ENCODE measurements around the gene PPP6R1.
"Not testable (repeated sequence)": the region's sequence is repeated elsewhere in the genome, so short reads cannot be mapped to it uniquely, and the experiment has no call there.

PPP6R1 gene

DNA sequence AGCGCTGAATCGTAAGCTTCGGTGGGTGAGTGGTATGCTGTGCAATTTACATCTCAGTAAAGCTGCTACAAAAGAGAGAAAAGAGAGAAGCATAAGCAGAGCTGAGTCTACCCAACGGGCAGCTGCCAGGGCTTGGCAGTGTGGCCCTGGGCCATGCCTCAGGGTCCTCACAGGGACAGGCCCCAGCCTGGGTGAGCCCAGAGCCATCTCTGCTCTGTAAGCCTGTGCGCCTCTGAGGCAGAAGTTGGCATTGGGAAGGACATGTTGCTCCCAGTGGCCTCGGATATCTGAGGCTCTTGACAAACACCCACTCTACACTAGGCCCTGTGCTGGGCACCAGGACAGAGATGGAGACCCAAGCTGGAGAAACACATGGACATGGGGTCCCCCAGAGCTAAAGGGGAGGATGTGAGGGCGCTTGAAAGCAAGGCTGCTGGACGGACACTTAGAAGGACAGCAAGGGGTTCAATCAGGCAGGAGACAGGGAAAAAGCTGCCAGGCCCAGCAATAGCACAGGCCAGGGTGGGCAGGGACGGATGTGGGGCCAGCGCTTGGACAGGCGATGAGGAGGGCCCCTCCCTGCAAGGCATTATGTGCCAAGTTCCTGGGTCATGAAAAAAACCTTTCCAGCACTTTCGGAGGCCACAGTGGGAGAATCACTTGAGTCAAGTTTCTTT lies 14.7 kb downstream of the PPP6R1 start:
- no peak for DNase-seq

DNA sequence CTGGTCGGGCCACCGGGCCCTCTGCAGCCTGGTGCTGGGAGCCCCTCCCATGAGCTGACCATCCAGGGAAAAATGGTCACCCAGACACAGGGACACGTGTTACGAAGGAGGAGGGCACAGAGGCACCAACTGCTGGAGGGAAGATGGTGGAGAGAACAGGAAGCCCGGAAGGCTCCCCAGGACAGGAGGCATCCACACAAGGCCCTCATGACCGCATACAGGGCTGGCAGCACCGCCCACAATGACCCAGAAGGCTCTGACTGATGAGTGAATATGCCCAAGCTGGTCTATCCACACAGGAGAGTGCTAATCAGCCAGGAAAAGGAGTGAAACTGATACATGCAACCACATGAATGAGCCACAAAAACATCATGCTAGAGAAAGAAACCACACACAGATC lies 16.3 kb downstream of the PPP6R1 start:
- no peak for DNase-seq

DNA sequence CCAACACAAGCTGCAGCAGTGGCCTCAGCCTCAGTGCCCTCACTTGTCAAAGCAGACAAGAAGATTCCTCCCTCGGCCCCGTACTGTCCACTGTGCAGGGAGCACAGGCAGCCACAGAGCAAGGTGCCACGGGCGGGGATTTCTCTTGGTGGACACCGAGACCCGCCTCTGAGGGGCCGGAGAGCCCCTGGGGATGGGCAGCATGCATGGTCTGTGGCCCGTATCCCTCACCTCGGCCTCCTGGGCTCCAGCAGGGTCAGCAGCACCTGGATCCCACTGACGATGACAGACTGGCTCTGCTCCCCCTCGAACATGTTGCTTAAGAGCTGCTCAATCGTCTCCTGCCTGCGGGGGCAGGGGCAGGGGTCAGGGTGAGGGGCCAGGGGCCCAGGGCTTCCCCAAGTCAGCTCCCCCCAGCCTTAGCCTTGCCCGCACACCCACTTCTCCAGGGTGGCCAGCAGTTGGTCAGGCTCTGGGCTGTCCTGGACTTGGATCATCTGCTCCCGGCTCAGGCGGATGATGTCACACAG lies 16.8 kb downstream of the PPP6R1 start:
- no peak for DNase-seq

DNA sequence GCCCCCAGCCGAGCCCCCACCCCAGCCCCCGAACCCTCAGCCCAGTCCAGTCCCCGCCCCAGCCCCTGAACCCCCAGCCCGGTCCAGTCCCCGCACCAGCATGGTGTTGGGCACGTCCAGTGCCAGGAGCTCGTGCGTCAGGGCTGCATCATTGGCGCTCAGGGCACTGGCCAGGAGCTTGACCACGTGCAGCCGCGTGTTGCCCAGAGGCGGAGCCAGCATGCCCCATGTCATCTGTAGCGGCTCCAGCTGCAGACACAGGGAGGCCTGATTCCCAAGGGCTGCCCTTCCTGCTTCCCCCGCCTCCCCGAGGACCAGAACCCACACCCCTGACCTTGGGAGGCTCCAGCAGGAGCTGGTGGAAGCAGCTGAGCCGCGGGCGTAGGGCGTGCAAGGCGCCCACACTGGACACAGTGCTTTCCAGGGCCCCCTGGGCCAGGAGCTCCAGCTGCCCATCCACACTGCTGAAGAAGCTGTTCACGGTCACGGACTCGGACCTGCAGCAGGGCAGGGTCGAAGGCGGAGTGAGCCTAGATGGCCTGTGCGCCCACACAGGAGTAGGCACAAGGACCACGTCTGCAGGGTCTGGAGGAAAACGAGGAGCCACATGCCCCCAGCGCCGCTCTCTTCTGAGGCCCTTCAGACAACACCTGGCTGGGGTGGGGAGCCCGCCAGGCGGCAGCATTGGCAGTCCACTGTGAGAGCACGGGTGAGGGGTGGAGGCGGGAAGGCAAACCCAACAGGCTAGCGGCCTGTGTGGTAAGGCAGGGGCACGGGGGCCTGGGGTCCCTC lies 17.5 kb downstream of the PPP6R1 start:
- DNase-seq: no peak

DNA sequence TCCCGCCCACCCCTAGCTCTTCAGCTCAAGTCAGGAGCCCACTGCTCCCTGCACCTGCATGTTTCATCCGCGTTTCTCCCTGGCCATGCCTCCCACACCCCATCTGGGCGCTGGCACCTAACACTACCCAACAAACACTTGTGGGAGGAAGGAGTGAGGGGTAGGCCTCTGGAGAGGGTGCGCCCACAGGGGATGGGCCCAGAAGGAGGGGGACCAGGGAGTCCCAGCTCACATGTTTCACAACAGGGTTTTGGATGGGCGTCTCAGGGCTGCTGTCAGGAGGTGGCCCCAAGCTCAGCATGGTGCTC lies 18.1 kb downstream of the PPP6R1 start:
- no peak for DNase-seq

DNA sequence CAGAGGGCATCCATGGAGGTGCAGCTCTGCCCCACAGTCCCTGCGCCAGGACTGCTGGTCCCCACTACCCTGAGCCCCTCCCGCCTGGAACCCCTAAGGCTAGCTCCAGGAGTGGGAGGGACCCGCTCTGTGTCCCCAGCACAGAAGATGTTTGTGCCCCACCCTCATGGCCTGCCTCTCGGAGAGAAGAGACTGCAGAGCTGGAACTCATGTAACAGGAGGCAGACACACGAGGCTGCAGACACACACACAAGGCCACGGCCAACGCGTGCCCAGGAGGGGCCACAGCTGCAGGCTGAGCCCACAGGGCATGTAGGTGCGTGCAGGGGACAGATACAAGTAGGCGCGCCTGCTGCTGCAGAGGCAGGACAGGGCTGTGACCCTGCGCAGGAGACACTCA lies 19.8 kb downstream of the PPP6R1 start:
- no peak for DNase-seq

DNA sequence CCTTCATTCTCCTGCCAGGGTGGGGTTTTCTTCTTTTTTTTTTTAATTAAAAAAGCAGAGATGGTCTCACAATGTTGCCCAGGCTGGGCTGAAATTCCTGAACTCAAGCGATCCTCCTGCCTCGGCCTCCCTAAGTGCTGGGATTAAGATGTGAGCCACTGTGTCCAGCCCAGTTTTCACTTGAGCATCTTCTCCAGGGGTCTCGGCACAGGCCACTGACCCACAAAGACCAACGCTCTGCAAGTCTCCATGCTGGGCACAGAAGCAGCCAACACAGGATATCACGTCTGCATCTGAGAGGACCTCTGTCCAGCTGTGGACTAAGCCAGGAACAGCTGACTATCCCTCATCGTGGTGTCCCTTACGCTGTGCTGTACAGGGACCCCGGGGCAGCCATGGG lies 20.8 kb downstream of the PPP6R1 start:
- DNase-seq: no peak

DNA sequence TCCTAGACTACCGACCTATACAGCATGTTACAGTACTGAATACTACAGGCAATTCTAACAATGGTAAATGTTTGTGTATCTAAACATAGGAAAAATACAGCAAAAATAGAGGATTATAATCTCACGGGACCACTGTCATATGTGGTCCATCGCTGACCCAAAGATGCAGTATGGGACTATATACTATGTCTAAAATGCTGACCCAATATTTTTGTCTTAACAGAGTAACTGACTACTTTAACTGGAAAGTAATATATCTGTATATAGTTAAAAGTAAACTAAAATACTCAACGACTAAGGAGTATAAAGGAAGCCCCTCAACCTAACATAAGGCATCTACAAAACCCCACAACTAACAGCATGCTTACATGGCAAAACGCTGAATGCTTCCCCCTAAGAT lies 25.8 kb downstream of the PPP6R1 start:
- no peak for DNase-seq

DNA sequence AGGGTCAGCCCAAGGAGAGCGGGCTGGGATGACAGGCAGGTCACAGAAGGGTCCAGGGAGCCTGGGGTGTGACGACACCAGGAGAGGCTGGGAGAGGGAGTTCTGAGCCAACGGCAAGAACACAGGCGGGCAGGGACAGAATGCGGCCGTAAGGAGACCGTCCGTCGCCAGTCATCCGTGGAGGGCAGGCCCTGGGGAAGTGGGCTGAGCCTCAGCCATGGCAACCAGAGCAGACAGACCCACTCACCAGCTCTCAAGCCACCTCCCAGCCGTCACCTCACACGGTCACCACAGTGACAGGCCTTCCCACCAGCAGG lies 26.6 kb downstream of the PPP6R1 start:
- no peak for DNase-seq

DNA sequence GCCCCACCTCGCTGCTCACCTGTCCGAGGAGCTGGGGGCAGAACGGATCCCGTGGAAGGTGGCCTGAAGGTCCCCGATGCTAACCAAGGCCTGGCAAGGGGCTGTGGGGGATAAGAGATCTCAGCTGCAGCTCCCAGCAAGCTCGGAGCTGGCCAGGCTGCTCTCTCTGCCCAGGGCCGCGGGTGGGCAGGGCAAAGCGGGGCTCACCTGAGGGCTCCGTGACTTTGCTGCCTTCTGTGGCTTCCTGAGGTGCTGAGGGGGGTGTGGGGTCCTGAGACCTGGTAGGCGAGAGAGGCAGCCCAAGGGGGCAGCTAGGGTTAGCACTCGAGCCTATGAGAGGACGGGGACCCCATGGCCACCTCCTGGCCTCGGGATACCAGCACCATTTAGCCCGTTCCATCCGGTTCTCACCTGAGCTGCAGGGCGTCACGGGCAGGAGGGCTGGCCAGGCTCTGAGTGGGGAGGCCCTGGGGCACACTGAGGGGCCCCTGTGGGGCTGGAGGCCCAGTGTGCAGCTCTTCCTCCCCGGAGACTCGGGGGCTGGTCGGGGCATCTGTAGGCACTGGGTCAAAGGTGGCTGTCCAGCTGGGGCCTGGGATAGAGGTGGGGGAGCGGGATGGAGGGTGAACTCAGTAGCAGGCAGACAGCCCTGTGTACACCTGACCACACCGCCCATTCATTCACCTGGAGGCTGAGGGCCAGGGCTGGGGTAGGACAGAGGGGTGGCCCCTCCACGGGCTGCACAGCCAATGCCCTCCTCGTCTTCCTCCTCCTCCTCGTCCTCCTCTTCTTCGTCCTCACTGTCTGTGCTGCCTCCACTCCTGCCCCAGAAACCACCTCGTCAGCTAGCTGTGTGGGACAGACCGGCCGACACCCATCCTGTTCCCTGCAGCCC lies 27.2 kb downstream of the PPP6R1 start:
- DNase-seq: no peak

DNA sequence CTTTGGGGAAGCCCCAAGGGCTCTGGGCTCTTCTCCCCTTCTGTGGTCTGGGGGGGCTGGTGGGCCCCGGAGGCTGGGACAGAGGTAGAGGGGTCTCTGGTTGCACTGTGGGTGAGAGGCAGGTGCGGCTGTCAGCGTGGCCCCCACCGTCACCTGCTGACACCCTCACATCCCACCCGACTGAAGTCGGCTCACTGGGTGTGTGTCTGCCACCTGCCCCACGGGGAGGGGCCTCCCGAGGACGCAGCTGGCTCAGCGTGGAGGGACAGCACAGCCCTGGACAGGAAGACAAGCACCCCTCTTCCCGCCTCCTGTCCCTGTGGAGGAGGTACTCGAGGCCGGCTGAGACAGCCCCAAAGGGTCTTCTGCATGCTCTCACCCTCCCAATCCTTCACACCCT lies 28.0 kb downstream of the PPP6R1 start:
- no peak for DNase-seq

DNA sequence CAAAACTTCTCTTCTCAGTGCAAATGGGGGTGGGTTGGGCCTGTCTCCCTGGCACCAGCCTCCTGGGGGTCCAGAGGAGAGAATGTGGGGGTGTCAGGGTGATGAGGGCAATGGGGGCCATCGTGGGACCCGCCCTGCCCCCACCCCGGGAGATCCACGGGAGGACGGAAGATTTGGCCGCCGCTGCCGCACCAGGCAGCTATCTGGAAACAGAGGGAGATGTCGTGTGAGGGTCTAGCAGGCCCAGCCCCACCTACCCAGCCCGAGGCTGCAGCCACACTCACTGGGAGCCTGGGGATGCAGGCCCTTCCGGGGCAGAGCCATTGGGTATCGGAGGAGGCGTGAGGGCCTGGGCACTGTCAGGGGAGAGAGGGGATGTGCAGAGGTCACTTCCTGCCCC lies 28.5 kb downstream of the PPP6R1 start:
- no peak for DNase-seq

DNA sequence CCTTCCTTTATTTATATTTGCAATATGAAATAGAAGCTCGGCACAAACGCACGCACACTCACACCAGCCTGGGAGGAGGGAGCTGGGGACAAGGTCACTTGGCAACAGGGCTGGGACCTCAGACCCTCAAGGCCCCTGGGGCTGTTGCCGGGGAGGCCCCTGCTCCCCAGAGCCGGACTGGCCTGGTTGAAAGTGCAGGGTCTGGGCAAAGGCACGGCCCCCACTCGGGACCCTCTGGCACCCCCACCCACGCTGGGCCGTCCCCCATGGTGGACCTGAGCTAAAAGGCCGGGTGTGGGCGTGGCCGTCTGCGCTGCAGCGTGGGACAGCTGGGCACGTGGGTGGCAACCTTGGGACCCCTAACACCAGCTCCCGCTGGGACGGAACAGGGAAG lies 29.0 kb downstream of the PPP6R1 start:
- DNase-seq: no peak

DNA sequence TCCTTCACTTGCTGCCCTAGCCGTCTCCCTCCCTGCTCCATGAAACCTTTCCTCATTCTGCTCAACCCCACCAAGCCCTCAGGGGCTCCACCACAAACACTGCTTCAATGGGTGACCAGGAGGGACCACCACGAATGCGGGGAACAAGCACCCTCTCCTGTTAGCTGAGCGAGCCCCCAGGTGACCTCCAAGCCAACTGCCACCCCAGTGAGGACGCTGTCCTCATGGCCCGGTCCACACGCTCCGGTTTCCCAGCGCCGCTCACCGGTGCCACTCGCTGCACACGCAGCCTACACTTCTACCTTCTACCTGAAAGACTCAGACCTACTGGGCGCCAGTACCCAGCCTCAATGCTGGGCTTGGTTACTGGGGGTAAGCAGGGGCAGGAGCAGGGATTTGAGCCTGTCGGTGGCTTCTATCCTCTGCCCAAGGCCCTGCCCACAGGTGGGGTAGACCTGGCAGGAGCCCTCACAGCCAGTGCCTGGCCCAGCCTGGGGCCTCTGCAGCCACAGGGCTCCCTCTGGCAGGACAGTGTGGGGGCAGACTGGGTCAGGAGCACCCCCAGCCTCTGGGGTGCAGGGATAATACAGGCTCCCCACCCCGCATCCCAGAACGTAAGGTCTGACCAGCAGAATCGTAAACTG lies 29.6 kb downstream of the PPP6R1 start:
- DNase-seq: no peak

DNA sequence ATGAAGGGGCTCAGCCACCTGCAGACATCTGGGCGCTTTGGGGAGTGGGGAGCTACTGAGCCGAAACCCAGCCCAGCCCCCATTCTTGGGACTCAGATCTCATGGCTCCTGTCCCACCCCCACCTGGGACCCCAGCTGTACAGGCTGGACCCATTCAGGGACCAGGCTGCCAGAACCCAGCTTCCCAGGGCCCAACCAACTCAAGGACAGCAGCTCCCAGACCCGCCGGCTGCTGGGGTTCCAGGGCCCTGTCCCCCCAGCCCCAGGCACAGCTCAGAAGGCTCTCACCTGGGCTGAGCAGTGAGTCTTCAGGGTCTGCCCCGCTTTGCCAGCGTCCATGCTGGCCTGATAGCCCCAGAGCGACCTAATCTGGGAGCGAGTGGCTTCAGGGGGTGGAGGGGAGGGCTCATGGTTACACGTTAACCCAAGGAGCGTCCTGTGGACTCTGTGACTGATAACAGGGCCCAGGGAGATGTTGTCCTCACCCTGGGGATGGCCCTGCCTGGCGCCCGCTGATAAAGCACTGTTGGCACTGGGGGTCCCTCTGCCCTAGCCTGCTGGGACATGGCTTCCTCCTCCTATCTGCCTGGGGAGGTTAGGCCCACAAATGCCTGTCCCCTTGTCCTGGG lies 30.3 kb downstream of the PPP6R1 start, which contains the start of gene TMEM86B:
TSS of gene TMEM86B (minus strand) at position 361 of the 629 bp plus-strand sequence. CDS start at position 339, 22 bp downstream.
- no peak for DNase-seq

DNA sequence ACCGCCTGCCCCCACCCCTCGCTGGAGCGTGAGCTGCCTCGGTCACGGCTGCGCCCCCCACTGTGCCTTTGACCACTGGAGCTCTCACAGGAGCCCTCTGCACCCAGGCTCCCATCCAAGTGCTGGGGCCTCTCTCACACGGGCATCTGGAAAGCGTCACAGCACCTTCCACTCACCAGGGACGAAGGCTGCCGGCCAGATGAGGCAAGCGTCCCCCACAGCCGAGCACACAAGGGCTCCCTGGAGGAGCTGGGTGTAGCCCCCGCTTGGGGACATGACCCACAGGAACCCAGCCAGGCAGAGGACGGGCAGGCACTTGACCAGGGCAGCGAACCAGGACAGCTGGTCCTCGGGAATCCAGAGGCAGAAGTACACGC lies 30.8 kb downstream of the PPP6R1 start:
- no peak for DNase-seq

DNA sequence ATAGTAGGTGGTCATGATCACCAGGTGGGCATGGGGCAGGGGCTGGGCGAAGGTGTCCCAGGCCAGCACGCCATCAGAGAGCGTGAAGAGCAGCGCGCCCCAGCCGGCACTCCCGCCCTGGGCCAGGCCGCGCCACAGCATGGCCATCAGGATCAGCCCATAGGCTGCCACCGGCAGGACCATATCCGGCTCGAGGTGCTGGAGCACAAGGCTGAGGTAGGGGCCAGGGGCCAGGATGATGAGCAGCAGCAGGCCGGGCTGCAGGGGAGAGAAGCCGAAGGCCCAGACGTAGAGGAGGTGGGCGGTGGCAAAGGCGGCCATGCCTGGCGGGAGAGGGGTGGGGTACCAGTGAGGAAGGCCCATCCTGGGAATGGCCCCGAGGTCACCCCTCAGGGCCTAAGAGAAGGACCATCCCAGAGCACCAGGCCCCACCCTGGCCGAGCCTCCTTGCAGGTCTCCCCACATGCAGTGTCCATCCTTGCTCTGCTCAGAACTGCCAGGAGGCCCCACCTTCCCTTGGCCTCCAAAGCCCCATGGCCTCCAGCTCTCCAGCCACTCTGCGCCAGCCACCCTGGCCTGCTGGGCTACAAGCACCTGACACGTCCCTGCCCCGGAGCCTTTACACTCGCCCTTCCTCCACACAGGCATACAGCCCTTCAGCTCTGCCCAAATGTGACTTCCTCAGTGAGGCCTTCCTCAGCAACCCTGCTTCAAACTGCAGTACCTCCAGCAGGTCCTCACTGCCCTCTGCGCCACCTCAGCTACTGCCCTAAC lies 31.4 kb downstream of the PPP6R1 start:
- DNase-seq: no peak

DNA sequence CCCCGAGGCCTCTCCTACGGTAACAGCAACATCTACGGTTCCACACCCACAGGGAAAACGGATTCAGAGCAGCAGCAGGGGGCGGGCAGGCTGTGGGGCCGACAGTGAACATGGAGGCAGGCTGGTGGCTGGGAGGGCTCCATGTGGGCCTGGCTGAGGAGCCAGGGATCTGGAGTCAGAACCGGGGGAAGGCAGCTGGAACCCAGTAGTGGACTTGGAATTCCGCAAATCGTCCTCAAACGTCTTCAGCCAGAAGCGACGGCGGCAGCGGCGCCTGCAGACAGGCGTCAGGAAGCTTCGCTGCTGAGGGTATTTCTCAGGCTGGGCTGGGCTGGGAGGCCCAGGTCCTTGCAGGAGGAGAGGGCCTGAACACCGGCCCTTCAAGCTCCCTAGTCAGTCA lies 32.0 kb downstream of the PPP6R1 start:
- DNase-seq: no peak

DNA sequence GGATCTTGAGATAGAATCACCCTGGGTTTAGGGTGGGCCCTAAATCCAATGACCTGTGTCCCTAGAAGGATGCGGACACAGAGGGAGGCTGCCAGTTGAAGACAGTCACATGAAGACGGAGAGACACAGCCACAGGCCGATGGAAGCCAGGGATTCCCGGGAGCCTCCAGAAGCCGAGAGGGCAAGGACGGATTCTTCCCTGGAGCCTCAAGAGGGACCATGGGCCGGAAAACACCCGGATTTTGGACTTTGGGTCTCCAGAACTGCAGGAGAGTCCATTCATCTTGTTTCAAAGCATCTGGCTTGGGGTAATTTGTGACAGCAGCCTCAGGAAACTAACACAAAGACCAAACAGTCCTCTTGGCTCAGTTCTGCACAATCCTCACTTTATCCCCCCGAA lies 32.5 kb downstream of the PPP6R1 start:
- no peak for DNase-seq

DNA sequence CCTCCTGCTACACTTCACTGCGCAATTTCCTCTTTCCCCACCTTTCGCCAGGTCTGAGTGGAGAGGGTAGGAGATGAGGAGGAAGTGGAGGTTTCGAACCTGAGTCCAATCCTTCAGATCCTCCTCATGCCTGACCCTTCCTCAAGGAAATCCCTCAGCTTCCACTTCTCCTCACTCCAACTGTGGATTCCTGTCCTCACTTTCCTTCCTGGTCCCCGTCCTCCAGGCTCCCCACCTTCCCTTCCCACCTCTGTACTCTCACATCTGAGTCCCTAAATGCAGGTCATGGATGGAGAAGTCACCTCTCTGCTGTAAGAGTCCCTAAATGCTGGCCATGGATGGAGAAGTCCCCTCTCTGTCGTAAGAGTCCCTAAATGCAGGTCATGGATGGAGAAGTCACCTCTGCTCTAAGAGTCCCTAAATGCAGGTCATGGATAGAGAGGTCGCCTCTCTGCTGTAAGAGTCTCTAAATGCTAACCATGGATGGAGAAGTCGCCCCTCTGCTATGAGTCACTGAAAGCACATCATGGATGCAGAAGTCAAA lies 33.3 kb downstream of the PPP6R1 start:
- DNase-seq: no peak

DNA sequence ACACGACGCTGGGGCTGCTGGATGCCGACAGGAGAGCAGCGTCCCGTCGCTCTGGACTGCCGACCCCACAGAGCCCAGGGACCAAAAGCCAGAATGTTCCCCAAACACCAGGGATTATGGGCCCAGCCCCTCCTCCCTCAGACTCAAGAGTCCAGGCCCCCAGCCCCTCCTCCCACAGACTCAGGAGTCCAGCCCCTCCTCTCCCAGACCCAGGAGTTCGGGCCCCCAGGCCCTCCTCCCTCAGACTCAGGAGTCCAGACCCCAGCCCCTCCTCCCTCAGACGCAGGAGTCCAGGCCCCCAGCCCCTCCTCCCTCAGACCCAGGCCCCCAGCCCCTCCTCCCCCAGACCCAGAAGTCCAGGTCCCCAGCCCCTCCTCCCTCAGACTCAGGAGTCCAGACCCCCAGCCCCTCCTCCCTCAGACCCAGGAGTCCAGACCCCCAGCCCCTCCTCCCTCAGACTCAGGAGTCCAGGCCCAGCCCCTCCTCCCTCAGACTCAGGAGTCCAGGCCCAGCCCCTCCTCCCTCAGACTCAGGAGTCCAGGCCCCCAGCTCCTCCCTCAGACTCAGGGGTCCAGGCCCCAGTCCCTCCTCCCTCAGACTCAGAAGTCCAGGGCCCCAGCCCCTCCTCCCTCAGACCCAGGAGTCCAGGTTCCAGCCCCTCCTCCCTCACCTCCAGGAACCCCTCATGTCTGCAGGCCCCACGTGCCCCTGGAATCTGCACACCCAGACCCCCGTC lies 34.0 kb downstream of the PPP6R1 start:
- DNase-seq: not testable (repeated sequence)
